GM18519 (cell line): ENCODE data around the gene WFIKKN1.

ENCODE experiments used
- ATAC-seq: cut with Tn5 transposase; IDR thresholded peaks from one replicate; pipeline ENCODE4 v1.9.1; 2021; ENCODE audit warnings: mild to moderate bottlenecking, moderate library complexity; ENCODE audit not compliant: unreplicated experiment, low FRiP score

The WFIKKN1 gene

GRCh38 chr16:649631-650030 is 18.8 kb downstream of the WFIKKN1 start:
- ATAC-seq: peak; percentile 7

- ATAC-seq: no peak
Observed at GRCh38 chr16:651844-652243, 21.1 kb downstream of the WFIKKN1 start.

DNA sequence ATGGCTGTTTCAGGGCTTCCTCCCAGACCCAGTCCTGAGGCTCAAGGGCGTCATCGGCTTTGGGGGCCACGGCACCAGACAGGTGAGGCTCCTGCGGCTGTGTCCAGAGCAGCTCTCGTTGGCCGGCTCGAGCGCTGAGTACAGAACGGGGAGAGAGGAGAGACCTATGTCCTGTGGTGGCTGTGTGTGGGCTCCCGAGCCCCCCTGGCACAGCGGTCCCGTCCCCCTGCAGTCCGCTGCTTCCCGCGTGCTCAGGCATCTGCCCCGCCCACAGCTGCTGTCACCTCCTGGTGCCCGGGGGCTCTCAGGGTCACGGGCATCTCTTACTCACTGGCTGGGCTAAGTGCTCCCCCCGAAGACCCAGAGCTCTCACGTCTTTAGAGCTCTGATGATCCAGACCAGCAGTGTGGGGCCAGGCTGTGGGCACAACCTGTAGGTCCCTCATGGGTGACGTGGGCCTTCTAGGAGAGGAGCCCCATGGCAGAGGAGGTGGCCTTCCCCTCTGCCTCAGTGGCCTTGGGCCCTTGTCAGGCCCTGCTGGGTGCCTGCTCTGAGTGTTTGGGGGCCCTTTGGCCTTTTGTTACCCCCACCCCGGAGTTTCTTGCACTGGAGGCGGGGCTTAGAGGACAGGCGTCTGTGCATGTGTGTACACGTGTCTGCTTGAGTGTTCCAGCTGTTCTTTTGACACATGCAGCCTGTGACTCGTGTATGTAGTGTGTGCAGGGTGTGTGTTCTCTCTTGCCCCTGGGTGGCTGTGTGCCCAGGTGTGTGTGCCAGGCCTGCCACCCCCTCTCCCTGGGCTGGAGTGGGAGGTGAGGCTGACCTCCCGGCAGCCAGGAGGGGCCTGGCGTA is 21.9 kb downstream of the WFIKKN1 start:
- no peak for ATAC-seq

- no peak for ATAC-seq
Observed at GRCh38 chr16:654034-654433, 23.2 kb downstream of the WFIKKN1 start.

GRCh38 chr16:657487-657886 is 26.7 kb downstream of the WFIKKN1 start:
- no peak for ATAC-seq

GRCh38 chr16:658679-659571 is 28.1 kb downstream of the WFIKKN1 start:
- no peak for ATAC-seq

DNA sequence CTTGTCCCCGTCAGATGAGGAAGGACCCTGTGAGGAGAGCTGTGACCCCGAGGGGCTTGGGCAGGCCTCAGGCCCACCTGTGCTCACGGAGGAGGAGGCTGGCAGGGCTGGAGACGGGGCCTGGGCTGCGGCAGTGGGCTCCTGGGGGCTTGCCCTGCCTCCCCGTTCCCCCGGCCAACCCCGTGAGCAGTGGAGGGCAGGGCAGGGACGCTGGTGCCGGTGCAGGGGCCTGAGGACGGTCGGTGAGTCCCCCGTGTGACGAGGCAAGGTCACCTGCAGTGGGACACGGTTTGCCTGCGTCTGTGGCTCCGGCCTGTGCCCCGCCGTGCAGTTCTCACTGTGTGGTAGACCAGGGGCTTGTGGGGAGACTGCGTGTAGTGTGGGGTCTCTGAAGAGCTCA is 28.8 kb downstream of the WFIKKN1 start:
- ATAC-seq: no peak

DNA sequence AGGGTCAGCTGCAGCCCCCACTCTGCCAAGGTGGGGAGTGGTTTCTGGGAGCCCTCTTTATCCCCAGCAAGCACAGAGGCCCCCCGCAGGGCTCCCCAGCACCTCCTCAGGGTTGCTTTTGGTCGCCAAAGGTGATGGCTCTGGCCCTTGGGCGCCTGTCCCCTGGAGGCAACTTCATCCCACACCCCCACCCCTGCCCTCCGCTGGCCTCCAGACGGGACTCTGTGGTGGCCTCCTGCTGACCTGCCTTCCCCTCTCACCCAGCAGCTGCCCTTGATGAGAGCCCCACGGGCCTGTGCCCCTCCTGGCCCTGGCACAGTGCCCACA is 29.3 kb downstream of the WFIKKN1 start:
- ATAC-seq: no peak

DNA sequence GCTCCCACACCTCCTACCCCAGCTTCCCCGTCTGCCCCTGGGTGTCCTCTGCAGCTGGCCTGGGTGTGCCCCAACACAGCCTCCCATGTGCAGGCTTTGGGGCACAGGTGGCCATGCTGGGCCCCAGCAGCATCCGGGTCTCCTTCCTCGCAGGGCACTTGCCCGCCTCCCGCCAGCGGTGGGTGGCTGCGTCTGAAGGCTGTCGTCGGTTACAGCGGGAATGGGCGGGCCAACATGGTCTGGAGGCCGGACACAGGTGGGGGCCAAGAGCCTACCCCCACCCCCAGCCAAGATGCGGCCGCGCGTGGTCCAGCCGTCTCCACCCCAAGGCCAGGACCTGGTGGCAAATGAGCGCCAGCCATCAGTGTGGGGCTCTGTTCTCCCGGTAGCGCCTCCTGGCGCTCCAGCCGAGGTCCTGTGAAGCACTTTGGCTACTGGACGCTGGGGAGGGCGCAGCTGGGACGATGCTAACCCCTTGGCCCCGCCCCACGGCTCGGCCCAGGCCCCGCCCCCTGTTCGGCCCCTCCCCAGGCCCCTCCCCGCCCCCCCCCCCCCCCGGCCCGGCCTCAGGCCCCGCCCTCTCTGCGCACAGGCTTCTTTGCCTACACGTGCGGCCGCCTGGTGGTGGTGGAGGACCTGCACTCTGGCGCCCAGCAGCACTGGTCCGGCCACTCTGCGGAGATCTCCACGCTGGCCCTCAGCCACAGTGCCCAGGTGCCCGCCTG is 29.8 kb downstream of the WFIKKN1 start:
- no peak for ATAC-seq

DNA sequence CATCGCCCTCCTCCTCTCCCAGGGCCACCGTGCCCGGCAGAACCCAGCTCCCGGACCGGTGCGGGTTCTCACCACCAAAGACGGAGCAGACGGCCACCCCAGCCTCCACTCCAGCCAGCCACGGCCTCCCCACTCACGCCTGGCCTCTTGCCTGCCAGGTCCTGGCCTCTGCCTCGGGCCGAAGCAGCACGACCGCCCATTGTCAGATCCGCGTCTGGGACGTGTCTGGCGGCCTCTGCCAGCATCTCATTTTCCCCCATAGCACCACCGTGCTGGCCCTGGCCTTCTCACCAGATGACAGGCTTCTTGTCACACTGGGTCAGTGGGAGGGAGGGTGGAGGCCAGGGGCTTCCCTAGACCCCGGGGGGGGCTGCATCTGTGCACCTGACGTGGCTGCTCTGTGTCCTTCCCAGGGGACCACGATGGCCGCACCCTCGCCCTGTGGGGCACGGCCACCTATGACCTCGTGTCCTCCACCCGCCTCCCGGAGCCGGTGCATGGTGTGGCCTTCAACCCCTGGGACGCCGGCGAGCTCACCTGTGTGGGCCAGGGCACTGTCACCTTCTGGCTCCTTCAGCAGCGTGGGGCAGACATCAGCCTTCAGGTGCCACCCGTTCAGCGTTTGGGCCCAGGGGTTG is 30.5 kb downstream of the WFIKKN1 start:
- ATAC-seq: no peak

GRCh38 chr16:662095-662494 is 31.3 kb downstream of the WFIKKN1 start:
- no peak for ATAC-seq

DNA sequence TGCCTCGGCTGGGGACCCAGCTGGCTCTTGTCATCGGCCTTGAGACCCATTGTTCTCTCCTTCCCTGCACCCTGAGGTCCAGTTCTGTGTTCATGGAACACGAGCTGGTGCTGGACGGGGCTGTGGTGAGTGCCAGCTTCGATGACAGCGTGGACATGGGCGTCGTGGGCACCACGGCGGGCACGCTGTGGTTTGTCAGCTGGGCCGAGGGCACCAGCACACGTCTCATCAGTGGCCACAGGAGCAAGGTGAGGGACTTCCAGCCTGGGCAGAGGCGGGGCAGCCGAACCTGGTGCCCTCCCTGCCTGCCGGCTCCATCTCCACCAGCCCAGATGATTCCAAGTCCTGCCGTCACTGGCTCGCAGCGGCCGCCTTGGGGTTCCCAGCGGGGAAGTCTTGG is 31.8 kb downstream of the WFIKKN1 start:
- no peak for ATAC-seq

DNA sequence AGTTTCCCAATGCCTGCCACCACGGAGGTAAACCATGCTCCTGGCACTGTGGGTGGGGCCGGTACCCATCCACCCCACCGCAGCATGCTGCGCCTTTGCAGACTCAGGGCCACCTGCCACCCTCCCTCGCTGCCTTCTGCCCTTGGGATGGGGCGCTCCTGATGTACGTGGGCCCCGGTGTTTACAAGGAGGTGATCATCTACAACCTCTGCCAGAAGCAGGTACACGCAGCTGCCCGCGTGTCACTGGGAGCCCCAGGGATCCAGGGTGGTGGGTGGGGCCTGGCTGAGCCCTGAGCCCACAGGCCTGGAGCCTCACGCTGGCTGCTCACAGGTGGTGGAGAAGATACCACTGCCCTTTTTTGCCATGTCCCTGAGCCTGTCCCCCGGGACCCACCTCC is 35.8 kb downstream of the WFIKKN1 start:
- no peak for ATAC-seq

DNA sequence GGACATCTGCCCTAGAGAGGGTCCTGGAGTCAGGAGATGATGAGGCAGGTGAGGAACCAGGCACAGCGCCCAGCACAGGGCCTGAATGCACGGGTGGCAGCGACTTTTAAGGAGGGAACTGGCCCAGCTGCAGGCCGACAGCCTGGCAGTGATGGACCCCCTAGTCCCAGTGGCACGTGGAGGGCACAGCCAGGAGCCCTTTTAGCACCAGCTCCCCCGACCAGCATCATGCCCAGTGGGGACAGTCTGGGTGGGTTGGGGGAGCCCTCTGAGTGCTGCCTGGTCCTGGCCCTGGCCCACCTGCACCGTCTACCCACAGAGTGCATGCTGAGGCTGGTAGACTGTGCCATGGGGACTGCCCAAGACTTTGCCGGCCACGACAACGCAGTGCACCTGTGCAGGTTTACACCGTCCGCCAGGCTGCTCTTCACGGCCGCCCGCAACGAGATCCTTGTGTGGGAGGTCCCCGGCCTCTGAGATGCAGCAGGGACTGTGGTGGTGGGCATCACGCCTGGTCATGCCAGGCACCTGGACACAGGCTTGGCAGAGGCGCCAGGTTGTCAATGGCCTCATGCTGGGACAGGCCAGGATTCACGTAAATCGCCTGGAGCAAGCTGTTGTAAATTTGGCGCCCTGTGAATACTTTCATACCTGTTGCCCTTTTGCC is 36.5 kb downstream of the WFIKKN1 start:
- no peak for ATAC-seq

DNA sequence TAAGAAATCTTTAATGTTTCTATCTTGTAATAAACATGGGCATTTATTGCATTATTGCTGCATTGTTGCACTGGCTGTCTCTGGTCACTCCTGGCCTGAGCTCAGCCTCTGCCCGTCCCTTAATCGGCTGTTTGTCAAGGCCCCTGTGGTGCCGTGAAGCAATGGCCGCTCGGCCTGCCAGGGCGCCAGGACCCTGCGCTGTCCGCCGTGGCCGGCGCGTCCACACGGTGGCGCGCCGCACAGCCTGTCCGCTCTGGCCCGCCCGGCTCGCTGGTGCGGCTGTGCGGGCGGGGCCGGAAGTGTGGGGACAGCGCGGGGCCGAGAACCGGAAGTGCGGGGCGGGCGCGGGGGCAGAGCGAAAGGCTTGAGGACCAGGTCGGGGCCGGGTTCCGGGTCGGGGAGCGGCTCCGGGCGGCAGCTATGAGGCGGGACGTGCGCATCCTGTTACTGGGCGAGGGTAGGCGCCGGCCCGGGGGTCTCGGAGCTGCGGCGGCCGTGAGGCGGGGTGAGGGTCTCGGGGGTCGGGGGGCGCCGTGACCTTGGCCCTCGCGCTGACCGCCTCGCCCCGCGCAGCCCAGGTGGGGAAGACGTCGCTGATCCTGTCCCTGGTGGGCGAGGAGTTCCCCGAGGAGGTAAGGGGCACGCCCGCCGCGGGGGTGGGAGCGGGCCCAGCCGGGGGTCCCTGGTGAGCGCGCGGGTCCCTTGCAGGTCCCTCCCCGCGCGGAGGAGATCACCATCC is 37.2 kb downstream of the WFIKKN1 start, which contains the start of gene RHOT2:
Gene RHOT2, plus strand, starts transcription at position 353 of the 739 bp plus-strand sequence. Its CDS starts 68 bp downstream, at position 421.
- peak; percentile 68 for ATAC-seq

GRCh38 chr16:668519-669171 is 37.9 kb downstream of the WFIKKN1 start:
- ATAC-seq: no peak

GRCh38 chr16:669666-670065 is 38.9 kb downstream of the WFIKKN1 start:
- no peak for ATAC-seq

GRCh38 chr16:670485-671352 is 39.9 kb downstream of the WFIKKN1 start:
- ATAC-seq: no peak
